Activated CD4-positive, CD25-positive, alpha-beta regulatory T cell treated with anti-CD3 and anti-CD28 coated beads, Interleukin-2, amount 50 U/mL, for 24 hours (primary cell): ENCODE data around the gene NT5DC1.
A peak's percentile ranks its signal among the peaks of the same experiment; 100 is the strongest.

ENCODE experiments used
- ATAC-seq, 2 donors: fragments of 150-1000 bp; cut with Tn5 transposase; one replicate each; pipeline ENCODE4 v1.10.0; 2021; ENCODE audit warnings: mild to moderate bottlenecking in 1 of 2, moderate library complexity in 1 of 2

NT5DC1 gene

DNA sequence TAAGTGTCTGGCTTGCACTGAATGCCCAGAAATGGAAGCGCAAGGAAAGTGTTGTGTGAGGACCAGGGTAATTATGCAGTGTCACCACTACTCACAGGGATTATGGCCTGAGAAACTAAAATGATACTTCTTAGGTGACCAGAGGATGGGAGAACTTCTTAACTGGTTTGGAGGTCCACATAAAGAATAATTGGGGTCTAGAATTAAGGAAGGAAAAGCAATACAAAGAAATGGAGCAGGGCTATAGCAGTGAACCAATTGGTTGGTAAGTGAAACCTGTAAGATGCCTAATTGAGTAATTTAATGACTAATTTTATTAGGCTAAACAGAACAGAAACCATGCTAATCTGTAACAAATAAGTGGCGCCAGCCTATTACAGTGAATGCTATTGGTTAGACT, 147.9 kb downstream of the NT5DC1 start:
- ATAC-seq, result peak in 1 of 2 donors; percentile 34

DNA sequence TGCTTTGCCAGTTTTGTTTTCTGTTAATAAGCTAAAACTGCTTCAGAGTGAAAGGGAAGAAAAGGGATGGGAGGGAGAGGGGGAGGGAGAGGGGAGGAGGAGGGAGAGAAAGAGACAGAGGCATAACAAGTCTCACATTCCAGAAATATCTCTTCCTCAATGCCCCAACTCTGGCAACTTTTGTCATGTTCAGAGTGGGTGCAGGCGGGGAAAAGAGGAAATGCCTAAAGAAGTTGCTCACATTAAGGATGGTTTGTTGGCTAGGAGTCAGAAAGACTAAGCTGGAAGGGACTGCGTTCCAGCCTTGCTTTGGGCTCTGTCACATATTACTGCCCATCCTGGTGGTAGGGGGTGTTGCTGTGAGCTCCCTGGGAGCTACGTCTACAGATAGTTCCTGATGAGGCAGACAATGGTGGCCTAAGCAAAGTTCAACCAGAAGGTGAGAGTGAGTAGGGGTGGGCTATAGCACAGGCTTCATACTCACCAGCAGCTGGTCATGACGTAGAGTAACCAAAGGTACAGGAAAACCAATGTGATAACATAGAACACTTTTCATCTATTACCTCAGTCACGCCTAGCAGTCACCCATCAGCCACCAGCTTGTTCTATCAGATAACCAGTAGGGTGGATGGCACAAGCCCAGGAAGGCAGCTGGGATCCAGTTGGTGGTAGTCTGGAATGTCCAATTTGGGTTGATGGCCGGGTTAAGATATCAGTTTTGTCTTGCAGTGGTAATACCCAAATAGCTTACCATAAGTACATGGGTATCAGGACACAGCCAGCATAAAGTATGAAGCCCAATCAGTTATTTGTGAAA, 151.1 kb downstream of the NT5DC1 start:
- ATAC-seq, result no peak

DNA sequence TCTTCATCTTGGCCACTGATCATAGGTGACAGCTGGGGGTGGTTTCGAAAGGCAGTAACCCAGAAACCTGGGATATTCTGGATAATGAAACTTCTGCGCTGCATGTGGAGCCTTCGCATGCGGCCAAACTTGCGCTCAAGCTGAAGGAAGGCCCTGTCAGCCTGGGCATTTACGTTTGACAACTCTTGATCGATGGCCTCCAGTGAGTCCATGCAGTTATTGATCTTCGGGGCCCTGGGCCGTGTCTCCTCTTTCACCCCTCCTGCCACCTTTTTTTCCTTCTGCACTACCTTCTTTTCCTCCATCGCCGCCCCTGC, 152.5 kb downstream of the NT5DC1 start:
- no peak for ATAC-seq

DNA sequence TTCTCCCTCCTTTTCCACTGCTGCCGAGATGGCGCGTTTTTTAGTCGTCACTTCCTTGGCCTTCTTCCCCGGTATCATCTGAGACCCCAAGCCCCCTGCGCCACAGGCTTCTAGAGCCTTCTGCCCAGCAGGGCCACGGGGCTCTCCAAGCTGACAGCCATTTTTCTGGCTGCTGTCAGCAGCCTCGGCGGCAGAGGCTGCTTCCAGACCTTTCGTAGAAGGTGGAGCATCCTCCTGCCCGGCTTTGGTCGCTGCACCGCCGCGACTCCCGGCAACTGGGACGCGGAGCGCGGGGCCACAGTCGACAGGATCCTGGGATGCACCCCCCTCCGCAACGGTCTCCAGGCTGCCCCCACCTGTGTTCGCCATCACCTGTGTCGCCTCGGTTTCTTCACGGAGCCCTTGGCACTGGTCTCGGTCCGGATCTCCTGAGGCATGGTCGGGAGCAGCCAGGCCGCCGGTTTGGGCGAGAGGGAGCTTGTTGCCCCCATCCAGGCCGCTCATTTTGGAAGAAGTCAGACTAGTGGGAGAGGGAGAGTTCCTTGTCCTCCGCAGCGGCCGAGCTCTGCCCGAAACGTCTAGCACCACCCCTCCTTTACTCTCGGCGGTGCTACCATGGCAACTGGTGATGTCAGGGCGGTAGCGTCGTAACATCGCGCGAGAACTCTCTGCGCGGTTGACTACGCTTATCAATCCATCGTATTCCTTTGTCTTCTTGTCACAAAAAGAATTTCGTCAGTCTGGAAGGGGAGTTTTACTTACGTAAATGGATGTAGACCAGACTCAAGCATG, 153.0 kb downstream of the NT5DC1 start, which contains the start of gene TSPYL4:
TSS of gene TSPYL4 (minus strand) at position 571 of the 792 bp plus-strand sequence. CDS start at position 504, 67 bp downstream.
- peak; percentile 99 for ATAC-seq

DNA sequence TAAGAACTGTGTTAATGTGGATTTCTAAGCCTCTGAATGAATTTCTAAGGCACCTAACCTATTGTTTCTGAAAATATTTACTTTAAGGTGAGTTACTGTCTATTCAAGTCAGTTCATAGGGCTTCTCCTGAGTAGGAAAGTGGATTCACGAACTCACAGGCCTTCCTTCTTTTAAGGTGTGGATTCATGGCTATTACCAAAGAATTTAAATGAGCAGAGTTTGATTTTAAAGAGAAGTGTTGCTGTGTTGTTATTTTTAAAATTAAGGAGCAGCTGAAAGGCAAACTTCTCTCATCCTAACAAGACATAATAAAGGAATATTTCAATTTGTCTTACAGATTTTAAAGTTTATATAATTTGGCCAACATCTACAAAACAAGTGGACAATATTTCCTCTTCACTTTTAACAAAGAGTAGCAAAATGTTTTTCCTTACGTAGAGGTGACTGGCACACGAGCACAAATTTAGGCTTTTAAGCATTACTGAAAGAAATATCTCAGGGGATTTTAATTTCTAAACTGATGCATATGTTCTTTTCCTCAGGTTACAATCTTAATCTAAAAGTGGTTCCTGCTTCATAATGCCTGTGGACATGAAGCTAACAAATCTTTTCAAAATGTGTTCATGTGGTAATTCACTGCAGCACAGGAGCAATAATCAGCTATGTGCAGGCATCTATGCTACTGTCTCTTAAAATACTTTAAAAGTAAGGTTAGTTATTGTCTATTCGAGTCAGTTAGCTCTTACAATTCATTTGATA, 153.8 kb downstream of the NT5DC1 start:
- no peak for ATAC-seq

DNA sequence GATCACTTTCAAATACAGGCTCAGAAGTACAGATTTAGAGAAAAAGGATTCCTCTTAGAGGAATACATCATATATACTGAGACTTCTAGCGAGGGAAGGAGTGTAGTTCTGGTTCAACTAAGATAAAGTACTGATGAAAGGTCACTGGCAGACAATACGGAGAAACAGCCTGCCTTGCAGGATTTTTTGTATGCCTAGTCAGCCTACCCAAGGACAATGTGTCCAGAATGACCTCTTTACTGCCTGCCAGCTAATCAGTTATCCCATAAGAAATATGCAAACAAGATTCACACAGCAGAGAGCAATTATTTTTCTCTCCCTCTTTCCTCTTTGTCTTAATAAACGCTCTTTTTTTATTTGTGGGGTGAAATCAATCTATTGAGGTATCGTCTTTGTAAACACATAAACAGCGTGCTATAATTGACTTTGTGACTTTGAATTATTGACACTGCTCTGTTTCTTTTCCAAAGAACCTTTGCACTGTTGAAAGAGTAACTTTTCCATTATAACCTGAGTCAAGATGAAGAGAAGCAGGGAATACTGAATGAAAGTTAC, 154.7 kb downstream of the NT5DC1 start:
- no peak for ATAC-seq

DNA sequence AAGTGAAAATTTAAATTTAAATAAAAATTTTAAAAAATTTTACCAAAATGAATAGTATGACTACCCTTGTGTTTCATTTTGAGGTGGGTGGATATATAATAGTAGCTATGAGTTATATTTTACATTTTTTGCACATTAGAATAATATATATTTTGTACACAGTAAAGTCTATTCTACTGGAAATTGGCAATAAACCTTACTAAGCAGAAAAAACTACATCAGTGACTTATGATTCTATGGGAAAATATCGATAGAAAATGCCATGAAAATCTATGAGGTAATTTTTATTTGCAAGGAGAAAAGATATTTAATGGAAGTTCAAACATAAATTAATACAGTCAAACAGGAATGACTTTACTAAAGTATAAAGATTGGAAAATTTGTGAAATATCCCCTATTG, 156.0 kb downstream of the NT5DC1 start:
- ATAC-seq, result no peak

DNA sequence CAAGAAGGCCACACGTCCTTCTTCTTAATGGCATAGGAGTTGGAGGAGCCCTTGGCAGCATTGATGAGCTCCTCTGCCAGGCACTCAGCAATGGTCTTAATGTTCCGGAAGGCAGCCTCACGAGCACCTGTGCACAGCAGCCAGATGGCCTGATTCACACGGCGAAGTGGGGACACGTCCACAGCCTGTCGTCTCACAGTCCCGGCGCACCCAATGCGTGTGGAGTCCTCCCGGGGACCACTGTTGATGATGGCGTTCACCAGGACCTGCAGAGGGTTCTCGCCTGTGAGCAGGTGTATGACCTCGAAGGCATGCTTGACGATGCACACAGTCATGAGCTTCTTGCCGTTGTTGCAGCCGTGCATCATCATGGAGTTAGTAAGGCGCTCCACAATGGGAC, 157.9 kb downstream of the NT5DC1 start:
- ATAC-seq, result no peak

DNA sequence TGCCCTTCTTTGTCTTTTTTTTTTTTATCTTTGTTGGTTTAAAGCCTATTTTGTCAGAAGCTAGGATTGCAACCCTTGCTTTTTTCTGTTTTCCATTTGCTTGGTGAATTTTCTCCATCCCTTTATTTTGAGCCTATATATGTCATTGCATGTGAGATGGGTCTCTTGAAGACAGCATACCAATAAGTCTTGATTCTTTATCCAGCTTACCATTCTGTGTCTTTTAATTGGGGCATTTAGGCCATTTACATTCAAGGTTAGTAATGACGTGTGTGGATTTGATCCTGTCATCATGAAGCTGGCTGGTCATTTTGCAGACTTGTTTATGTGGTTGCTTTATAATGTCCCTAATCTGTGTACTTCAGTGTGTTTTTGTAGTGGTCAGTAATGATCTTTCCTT, 162.7 kb downstream of the NT5DC1 start:
- no peak for ATAC-seq

DNA sequence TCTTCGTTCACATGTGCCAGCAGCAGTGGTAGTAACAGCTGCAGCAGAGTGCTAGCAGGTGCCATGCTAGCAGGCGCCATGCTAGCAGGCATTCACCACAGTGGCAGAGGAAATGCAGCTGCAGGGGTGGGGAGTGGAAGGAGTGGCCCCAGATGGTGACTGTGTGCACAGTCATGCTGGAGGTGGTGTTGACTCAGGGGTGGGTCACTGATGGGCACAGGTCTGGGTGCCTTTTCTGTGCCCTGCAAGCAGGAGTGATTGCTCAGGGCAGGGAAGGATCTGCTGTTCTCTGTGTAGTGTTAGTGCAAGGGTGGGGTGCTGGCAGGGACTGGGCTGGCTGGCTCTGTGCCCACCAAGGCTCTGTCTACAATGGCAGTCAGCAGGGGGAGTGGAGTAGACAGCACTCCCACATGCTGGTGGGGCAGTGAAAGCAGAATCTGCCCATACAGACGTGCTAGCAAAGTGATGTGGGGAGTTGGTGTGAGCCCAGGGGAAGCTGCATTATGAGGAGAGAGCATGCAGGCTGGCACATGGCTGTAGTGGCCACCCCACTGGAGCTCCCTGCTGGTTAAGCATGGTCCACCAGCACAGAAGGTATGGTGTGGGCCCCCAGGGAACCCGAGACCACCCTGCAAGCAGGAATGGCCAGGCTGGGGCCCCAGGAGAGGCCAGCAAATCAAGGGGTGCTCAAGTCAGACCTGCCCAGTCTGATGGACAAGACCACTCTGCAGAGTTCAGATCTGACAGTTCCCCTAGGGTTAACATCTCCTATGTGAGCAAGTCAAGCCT, 164.6 kb downstream of the NT5DC1 start:
- peak; percentile 48 to 68 for ATAC-seq

DNA sequence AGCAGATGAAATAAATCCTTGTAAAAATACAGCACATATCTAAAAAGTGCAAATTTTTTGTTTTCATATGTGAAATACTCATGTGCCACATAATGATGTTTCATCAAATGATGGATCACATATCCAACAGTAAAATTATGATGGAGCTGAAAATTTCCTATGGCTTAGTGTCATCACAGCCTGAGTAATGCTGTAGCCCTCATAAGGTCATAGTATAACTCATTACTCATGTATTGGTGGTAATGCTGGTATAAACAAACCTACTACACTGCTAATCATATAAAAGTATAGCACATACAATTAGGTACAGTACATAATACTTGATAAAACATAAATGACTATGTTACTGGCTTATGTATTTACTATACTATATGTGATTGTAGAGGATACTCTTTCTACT, 166.2 kb downstream of the NT5DC1 start:
- ATAC-seq, result peak; percentile 39 to 56

DNA sequence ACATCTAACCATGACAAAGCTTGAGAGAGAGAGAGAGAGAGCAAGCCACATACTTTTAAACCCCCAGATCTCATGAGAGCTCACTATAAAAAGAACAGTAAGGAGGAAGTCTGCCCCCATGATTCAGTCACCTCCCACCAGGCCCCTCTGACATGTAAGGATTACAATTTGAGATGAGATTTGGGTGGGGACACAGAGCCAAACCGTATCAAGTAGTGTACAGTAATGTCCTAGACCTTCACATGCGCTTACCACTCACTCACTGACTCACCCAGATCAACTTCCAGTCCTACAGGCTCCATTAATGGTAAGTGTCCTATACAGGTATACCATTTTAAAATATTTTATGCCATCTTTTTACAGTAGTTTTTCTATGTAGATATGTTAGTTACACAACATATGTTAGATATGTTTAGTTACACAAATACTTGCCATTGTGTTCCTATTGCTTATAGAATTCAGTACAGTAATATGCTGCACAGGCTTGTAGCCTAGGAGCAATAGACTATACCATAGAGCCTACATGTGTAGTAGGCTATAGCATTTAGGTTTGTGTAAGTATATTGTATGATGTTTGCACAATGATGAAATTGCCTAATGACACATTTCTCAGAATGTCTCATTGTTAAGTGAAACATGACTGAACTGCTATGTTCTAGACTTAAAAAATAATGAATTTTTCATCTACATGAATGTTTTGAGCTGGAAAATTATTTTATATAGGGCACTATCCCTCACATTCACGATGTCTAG, 167.4 kb downstream of the NT5DC1 start:
- ATAC-seq, result peak; percentile 49 to 59

DNA sequence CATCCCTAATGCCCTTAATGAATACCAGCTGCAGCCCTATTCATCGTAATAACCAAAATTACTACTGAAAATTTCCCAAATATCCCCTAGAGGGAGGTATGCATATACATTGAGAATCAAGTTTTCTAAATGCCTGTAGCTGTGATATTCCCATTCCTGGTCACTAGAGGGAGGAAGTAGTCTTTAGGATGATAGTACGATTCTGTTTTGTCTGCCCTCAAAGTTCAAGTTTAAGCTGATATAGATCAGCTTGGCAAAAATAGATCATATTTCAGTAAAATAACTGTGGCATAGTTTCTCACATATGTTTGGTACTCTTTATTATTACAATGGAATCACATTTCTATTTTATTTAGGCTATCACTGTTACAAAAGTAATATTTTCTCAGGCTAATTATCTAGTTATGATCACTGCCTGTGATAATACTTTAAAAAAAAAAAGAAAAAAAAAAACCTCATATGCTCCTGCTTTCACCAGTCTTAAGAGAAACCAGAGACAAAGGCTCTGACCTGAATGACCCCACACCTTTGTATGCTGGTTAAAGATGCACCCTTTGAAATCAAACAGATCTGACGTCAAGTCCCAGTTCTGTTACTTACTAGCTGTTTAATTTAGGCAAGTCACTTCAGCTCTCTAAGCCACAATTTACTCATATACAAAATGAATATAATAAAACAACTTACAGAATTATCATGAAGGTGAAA, 168.1 kb downstream of the NT5DC1 start:
- ATAC-seq, result peak; percentile 47 to 52

DNA sequence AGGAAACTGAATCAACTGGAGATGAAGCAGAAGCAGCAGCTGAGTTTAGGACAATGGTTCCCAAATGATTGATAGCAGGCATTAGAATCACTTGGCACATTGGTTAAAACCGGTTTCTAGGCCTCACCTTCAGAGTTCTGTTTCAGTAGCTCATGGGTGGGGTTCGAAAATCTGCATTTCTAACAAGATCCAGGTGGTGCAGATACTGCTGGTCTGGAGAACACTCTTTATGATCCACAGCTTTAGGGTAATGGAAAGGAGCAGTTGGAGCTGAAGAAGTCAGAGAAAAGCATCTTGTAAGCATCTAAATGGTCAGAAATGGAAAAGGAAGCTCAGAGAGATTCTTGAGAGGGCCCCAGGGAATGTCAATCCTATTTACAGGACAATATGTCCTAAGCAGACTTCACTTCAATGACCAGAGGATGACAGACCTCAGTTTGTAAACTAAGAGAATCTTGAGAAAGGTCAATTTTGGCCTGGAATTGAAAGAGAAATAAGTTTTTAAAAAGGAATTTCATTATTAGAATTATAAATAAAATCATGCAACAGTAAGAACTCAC, 170.6 kb downstream of the NT5DC1 start:
- no peak for ATAC-seq

DNA sequence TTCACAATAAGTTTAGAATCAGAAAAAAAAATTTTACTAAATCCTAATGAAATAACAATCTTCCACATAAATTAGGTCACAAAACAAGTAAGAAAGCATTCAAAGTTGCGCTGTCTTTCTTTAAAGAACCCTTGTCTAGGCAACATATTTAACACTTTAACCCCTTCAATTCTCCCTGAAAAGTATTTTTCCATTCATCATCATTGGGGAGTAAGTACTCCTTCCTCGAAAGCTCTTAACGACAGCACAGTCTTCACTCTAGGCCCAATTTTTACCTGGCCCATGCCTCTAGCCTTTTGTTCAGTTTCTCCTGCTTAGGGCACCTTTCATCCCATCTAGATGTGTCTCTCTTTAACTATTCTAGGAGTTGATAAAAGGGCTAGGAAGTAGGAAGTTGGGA, 176.5 kb downstream of the NT5DC1 start:
- ATAC-seq, result no peak

DNA sequence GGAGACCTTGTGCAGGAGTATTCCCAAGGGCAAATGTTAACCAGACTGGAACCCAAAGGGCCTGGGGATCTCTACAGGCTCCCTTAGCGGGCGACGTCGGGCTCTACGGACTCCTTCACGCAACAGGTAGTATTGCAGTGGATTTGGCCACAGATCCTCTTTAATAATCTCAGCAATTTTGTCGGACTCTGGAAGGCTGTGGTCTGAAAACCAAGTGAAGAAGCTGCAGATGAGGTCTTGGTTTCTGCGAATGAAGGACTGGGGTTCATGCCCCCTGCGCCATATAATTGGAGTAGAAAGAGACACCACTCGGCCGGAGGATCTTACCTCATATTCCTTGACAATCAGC, 177.8 kb downstream of the NT5DC1 start:
- no peak for ATAC-seq

DNA sequence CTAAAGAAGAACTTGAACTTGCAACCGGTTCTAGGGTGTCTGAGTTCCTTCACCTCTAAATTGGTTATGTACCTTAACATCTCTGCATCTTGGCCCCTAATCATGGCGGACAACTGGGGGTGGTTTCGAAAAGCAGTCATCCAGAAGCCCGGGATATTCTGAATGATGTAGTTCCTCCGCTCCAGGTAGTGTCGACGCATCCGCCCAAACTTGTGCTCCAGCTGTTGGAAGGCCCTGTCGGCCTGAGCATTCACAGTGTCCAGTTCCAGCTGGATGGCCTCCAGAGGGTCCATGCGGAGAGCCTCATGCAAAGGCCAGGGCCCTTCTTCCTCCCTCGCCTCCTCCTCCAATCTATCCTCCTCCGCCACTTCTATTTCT, 178.2 kb downstream of the NT5DC1 start:
- no peak for ATAC-seq

DNA sequence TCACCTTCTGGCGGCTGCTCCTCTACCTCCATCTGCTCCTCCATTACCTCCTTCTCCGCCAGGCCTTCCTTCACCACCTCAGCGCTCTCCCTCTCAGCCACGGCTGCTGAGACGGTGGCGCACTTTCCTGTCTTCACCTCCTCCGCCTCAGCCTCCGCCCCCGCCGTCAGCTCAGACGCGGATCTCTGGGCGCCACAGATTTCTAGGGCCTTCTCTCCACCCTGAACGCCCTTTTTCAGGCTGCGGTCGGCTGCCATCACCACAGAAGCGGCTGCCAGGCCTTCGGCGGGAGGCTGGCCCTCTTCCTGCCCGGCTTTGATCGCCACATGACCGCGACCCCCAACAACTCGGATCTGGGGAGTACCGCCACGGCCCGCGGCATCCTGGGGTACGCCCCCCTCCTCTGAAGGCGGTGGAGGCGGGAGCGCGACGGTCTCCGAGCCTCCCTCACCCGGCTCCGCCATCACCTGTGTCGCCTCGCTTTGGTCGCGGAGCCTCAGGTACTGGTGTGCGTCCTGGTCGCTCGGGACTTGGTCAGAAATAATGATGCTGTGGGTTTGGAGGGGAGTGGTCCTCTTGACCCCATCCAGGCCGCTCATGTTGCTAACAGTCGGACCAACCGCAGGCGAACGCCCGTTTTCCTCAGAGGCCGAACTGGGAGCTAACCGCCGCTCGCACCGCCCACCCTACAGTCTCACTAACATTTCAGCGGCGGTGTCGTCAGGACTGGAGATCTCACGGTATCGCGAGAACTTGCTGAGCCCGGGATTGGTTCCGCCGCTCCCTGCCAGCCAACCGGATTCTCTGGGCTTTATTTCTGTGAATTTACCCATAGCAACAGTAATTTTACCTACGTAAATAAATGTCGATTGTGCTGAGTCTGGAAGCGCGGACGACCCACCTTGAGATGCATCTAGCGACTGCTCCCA, 178.8 kb downstream of the NT5DC1 start, which contains the start of gene TSPYL1:
TSS of gene TSPYL1 (minus strand) at position 699 of the 929 bp plus-strand sequence. CDS start at position 599, 100 bp downstream.
- ATAC-seq, result peak; percentile 94 to 95
